Natural killer cell (primary cell): ENCODE data around the gene SNAPC4. TPM values are rescaled to one million over a fixed set of nuclear protein-coding genes. Genes with fewer than 3 reads are reported as not detected.

Source experiments
- ATAC-seq, 3 donors: fragments of 150-1000 bp in 2 of 3; fragments of 200-7000 bp in 1 of 3; cut with Tn5 transposase; 1 replicate in 1 of 3; 2 replicates in 2 of 3; pipeline ENCODE4 v1.10.0; 2021; ENCODE audit warnings: mild to moderate bottlenecking in 2 of 3, moderate library complexity in 2 of 3
- DNase-seq, 2 donors: peaks; one replicate each; pipeline versions ENCODE4 v3.0.0 to v3.0.0-alpha.2; 2013 to 2021; ENCODE audit warnings: mixed read lengths in 1 of 2
- H3K27ac ChIP-seq: one replicate; pipeline ENCODE4 v1.5.1; 2013; ENCODE audit warnings: mild to moderate bottlenecking, low read length
- H3K27me3 ChIP-seq: one replicate; pipeline ENCODE4 v1.6.1; 2013; ENCODE audit warnings: low read length; ENCODE audit not compliant: control insufficient read depth, insufficient read depth
- H3K36me3 ChIP-seq: one replicate; pipeline ENCODE4 v1.6.1; 2013; ENCODE audit warnings: low read length; ENCODE audit not compliant: control insufficient read depth, insufficient read depth
- H3K4me1 ChIP-seq: one replicate; pipeline ENCODE4 v1.6.1; 2013; ENCODE audit warnings: low read length; ENCODE audit not compliant: control insufficient read depth, insufficient read depth
- H3K4me3 ChIP-seq: one replicate; pipeline ENCODE4 v1.5.1; 2013; ENCODE audit warnings: low read length
- H3K9me3 ChIP-seq: one replicate; pipeline ENCODE4 v1.6.1; 2013; ENCODE audit warnings: low read length; ENCODE audit not compliant: control insufficient read depth, insufficient read depth
- H3K27ac Mint-ChIP-seq, 2 donors: one replicate each; pipeline ENCODE4 v1.8.0; 2022; ENCODE audit warnings: mild to moderate bottlenecking in 2 of 2, mixed read lengths in 2 of 2, moderate library complexity in 1 of 2
- H3K27me3 Mint-ChIP-seq, 2 donors: one replicate each; pipeline ENCODE4 v1.8.0; 2022; ENCODE audit warnings: low read depth in 2 of 2, mixed read lengths in 2 of 2
- H3K36me3 Mint-ChIP-seq: one replicate; pipeline ENCODE4 v1.8.0; 2022; ENCODE audit warnings: mixed read lengths
- H3K4me1 Mint-ChIP-seq, 2 donors: one replicate each; pipeline ENCODE4 v1.8.0; 2022; ENCODE audit warnings: mixed read lengths in 2 of 2
- H3K4me3 Mint-ChIP-seq: one replicate; pipeline ENCODE4 v1.8.0; 2022; ENCODE audit warnings: mild to moderate bottlenecking, moderate library complexity, mixed read lengths
- H3K9me3 Mint-ChIP-seq, 2 donors: one replicate each; pipeline ENCODE4 v1.8.0; 2022; ENCODE audit warnings: mixed read lengths in 2 of 2
- CTCF ChIP-seq: fragments of 200-600 bp; IDR thresholded peaks from one replicate; pipeline ENCODE4 v1.8.0; 2022; ENCODE audit warnings: antibody characterized with exemption
- WGBS: methylation state at CpG from one replicate; pipeline ENCODE4 v1.1.7; 2013; ENCODE audit warnings: missing lambda C conversion rate; ENCODE audit not compliant: insufficient coverage; 5-methylcytosine and 5-hydroxymethylcytosine counted together
- intact Hi-C: fragments of 100-400 bp; cut with micrococcal nuclease; formaldehyde crosslinking; loops from one replicate; pipeline ENCODE4 v1.14.2; 2022
- total RNA-seq, 4 donors: library from RNA; stranded (reverse); fragments of 120-200 nt in 1 of 4; gene quantifications; one replicate each; pipeline versions ENCODE4 v1.2.3 to v1.2.4, GENCODE V29; 2013 to 2022

SNAPC4 gene
- total RNA-seq, 3 donors from 2014 or later (not counting 1 experiment from before 2014, with no cell fraction given): 9.0 to 11.3 (median 9.4) TPM

DNA sequence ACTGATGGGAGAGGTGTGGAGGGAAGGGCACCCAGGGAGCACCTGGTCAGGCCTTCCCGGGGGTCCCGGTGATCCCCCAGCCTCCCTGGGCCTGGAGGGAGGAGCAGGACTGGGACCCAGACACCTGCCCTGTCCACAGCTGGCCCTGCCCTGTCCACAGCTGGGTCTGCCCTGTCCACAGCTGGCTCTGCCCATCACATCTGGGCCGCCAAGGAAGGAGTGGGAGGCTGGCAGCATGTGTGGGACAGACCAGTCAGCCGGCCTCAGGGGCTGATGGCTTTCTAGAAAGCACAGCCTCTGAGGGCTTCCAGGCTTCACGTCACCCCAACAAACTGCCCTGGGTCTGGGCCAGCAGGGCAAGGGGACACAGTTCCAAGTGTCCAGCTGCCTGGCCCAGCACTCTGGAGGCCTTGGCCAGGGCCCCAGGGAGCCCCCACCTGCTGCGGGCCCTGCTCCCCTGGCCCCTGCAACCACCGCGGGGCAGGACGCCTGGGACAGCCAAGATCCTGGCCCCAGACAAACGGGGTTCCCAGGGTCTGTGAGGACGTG, 48.6 kb downstream of the SNAPC4 start:
- ATAC-seq (no peak), DNase-seq (no peak)
- intact Hi-C loops: no loop called here
- Mint-ChIP-seq H3K4me1 (no peaks in the 10 kb centered on the region), H3K9me3 (no peaks in the 10 kb centered on the region), H3K27ac (no peak overlapping the region), H3K27me3 (no peaks in the 10 kb centered on the region), H3K36me3 (no peaks in the 10 kb centered on the region), H3K4me3 (no peak overlapping the region)
- Histone ChIP-seq H3K4me1 (no peaks in the 10 kb centered on the region), H3K4me3 (no peak overlapping the region), H3K9me3 (no peaks in the 10 kb centered on the region), H3K36me3 (no peaks in the 10 kb centered on the region), H3K27me3 (no peaks in the 10 kb centered on the region), H3K27ac (no peak overlapping the region)
- no peak for TF ChIP-seq CTCF
- 90% methylated on average over 11 of the region's 11 CpGs for WGBS

Other genes starting within 250 kb of the SNAPC4 start
- gene LHX3, start 195.0 kb downstream of the SNAPC4 start, total RNA-seq: under 1 TPM in 1 of 3 donors, not detected in 2; 0.38 TPM
- 10 to 100 TPM; 10.8 to 16.7 (median 16.6) TPM for gene QSOX2, start 154.4 kb downstream of the SNAPC4 start, total RNA-seq
- gene CCDC187, start 96.1 kb downstream of the SNAPC4 start, total RNA-seq: under 1 TPM in 1 of 3 donors, not detected in 2; 0.18 TPM
- gene GPSM1, start 72.6 kb downstream of the SNAPC4 start, total RNA-seq: 1 to 10 TPM; 2.6 to 4.2 (median 3.4) TPM
- gene DNLZ, start 36.4 kb downstream of the SNAPC4 start, total RNA-seq: 10 to 100 TPM; 24.6 to 34.8 (median 28.9) TPM
- gene CARD9, start 26.5 kb downstream of the SNAPC4 start, total RNA-seq: 1 to 10 TPM; 1.6 to 4.2 (median 4.0) TPM
- gene ENTR1, start 10.4 kb upstream of the SNAPC4 start, total RNA-seq: 10 to 100 TPM; 38.7 to 62.3 (median 41.6) TPM
- 10 to 100 TPM; 78.3 to 84.8 (median 79.3) TPM for gene PMPCA, start 10.5 kb upstream of the SNAPC4 start, total RNA-seq
- 10 to 100 TPM; 12.1 to 15.7 (median 14.4) TPM for gene INPP5E, start 39.7 kb upstream of the SNAPC4 start, total RNA-seq
- gene SEC16A, start 82.9 kb upstream of the SNAPC4 start, total RNA-seq: 10 to 100 TPM; 84.3 to 89.0 (median 87.1) TPM
- gene NOTCH1, start 145.9 kb upstream of the SNAPC4 start, total RNA-seq: 100 to 1,000 TPM; 126 to 228 (median 192) TPM